CD4-positive, alpha-beta T cell treated with Interleukin-1 beta for 1 hour (primary cell): ENCODE measurements around the gene PIAS2.
"Not testable (repeated sequence)": the region's sequence is repeated elsewhere in the genome, so short reads cannot be mapped to it uniquely, and the experiment has no call there.

Source experiments
- DNase-seq, 2 donors: peaks; one replicate each; pipeline ENCODE4 v3.0.0-alpha.2; 2020 to 2022

Gene PIAS2

DNA sequence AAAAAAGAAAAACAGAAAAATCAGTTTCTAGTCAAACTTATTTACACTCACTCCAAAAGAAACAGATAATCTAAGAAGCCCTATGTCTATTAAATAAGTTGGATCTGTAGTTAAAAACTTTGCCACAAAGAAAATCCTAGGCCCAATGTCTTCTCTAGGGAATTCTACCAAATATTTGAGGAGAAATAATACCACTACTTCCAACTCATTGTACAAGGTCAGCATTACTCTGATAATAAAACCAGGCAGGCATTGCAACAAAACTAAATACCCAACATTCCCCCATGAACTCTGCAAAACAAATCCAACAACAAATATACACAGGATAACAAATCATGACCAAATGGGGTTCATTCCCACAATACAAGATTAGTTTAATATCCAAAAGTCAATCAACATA is 86.7 kb downstream of the PIAS2 start:
- no peak for DNase-seq

GRCh38 chr18:46829947-46830346 is 87.4 kb downstream of the PIAS2 start:
- DNase-seq = no peak

DNA sequence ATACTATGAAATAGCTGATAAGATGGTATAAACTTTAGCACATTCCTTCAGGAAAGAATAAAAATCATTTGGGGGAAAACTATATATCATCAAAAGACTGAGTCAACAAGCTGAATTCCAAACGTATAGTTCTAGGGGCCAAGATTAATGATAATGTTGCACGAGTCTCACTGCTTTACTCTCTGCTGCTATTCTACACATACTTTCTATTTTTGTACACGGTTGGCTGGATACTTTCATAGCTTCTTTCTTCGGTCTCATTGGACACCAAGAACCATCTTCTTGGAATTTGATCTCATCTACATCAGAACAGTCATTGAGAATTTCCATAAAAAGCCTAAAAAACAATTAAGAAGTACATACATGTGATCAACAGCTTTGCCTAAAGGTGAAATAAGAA is 87.8 kb downstream of the PIAS2 start:
- no peak for DNase-seq

DNA sequence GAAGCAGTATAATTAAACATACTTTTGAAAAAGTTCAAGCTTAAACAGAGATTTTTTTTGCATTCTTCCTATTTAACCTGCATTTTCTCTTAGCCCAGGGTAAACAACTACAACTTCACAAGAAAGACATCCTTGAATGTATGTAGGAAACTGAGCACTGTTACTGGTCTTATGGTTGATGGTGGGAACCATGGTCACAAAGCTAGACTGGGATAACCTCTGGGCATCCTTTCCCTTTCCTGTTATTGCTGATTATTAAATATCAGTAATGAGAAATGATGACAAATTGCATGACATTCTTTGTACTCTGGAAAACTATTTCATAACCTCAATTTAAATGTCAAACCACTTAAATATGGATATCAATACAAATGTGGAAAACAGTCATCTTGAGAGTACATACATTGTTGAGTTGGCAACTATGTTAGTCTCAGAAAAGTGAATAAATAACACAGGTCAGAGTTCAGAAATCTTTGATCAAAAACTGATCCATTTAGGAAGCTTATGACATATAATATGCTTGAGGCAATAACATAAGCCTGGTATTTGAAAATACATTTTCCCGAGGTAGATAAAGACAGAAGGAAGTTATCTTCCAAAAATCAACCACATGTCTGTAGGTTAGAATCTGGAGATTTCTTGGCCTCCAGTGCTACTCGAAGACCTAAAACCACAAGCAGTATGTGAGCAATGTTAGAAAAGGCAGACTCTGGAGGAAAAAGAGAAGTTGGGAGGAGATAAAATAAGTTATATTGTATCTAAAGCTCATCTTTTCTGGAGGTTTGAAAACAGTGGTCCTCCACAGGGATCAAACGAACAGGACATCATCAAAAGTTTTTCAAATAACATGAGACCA is 95.2 kb downstream of the PIAS2 start:
- DNase-seq = no peak

- no peak for DNase-seq
Measured at GRCh38 chr18:46820863-46821262, 96.4 kb downstream of the PIAS2 start.

DNA sequence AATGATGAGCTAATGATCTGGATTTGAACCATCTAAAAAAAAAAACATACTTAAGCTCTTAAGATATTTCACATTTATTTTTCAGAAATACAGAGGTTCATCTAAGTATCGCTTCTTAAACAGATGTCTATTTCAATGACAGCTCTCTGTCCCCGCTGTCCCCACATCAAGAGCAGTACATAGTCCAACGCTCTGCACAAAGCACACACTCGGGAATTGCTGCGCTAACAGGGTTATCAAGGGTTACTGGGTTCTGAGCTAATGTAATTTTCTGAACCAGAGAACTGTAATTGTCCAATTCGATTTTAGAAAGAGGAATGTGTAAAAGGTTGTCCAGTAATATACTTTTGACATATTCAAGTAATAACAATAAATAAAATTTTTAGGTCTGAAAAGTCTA is 101.6 kb downstream of the PIAS2 start:
- no peak for DNase-seq

DNA sequence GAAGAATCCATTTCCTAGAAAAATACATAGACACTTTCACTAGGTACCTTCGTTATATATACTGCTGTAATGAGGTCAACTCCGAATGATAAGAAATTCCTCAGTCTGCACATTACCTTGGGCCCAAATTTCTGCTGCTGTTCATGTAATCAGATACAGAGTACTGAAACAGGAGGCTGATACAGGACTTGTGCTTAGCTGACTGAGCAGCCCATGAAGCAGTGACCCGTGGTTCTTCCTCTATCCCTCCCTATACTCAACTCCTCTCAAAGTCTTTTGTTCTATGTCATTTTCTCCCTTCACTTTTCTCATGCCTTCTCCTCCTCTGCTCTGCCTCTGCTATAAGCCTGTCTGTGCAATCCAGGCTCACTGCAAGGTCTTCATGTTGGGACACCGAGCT is 102.9 kb downstream of the PIAS2 start:
- DNase-seq = no peak

GRCh38 chr18:46812311-46812710 is 105.0 kb downstream of the PIAS2 start:
- DNase-seq = no peak

DNA sequence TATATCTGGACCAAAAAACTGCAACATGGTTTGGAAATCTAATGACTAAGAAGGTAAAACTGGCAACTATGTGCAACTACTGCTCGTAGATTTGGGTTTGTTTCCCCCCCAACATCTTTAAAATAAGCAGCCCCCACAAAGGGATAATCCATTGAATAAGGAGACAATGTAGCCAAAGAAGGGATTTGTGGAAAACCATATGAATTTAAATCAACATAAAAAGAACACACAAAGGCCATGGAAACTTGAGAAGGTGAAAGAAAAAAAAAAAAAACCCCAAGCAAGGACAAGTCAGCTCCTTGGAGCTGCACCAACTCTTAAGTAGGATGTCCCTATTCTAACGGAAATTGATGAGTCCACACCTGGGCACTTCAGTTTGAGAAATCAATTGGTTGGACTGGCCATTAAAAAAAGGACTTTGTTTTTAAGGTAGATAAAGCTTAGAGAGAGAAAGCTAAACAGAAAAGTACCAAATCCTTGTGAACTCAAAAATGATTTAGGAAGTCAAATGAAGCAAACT is 106.8 kb downstream of the PIAS2 start:
- no peak for DNase-seq

DNA sequence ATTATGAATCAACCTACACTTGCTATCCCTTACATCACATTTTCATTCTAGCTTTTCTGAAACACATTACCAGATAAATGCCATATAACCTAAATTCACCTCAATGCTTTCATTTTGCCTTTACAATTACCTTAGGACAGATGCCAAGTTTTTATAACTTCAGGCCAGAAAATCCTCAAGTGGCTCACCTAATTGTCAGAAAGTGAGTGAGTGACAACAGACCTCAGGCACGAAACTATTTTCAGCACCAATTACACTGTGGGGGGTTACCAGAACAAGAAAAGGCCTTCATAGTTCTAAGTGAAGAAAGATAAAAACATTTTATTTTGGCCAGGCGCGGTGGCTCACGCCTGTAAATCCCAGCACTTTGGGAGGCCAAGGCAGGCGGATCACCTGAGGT is 108.2 kb downstream of the PIAS2 start:
- no peak for DNase-seq

- DNase-seq = not testable (repeated sequence)
Measured at GRCh38 chr18:46795945-46796344, 121.4 kb downstream of the PIAS2 start.

GRCh38 chr18:46794607-46795006 is 122.7 kb downstream of the PIAS2 start:
- DNase-seq = no peak

- no peak for DNase-seq
Measured at GRCh38 chr18:46793565-46793964, 123.7 kb downstream of the PIAS2 start.

- no peak for DNase-seq
Measured at GRCh38 chr18:46789088-46789487, 128.2 kb downstream of the PIAS2 start.

DNA sequence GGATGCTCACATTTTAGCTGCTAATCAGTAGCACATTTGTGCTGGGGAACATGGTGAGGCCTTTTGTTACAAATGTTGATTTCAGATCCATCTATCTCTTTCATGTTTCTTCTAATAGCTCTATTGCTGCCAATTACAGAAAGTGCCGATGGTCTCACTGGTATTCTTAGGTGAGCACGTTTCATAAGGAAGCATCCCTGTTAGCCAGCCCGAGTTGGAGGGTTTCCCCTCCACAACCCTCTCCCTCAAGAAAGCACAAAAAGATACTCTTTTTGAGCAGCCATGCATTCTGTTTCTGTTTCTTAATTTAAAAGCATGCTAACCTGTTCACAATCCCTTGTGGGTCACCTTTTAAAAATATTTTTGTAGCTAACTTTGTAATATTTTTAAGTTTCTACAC is 129.6 kb downstream of the PIAS2 start:
- no peak for DNase-seq

- no peak for DNase-seq
Measured at GRCh38 chr18:46772357-46772756, 144.9 kb downstream of the PIAS2 start.

DNA sequence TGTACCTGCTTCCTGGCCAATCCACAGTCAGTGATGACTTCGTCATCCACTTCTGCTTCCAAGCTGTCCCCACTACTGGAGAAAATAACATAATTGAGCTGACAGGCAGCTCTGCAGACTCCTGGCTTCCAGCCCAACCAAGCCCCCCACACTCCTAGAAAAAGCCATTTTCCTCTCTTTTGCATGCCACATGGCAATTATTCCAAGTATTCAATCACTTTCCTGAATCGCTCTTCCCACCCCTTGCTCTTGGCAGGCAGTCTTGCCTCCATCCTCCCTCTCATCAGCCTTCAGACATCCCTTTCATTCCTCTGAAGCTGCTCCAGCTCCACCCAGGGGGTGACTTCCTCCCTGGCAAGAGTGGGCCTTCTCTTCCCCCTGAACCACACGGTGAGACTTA is 146.2 kb downstream of the PIAS2 start:
- DNase-seq = no peak

- DNase-seq = no peak
Measured at GRCh38 chr18:46770708-46771107, 146.6 kb downstream of the PIAS2 start.

- DNase-seq = no peak
Measured at GRCh38 chr18:46768166-46768921, 149.0 kb downstream of the PIAS2 start.

DNA sequence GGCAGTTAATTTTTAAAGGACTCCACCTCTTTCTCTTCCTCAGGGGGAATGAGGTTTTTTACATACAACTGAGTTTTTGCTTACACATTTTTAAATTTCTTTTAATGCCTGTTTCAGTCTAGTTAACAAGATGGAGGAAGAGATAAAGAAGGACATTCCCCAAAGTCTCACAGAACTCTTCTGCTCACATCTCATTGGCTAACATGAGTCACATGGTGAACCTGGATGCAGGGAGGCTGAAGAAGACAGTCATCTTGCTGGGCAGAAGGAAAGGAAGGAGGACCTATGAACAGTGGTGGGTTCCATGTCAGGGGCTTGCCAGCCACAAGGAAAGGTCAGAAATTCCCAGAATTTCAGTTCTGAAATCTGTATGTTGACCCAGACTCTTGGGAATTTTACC is 150.1 kb downstream of the PIAS2 start:
- no peak for DNase-seq

GRCh38 chr18:46764586-46764985 is 152.7 kb downstream of the PIAS2 start:
- DNase-seq = no peak

DNA sequence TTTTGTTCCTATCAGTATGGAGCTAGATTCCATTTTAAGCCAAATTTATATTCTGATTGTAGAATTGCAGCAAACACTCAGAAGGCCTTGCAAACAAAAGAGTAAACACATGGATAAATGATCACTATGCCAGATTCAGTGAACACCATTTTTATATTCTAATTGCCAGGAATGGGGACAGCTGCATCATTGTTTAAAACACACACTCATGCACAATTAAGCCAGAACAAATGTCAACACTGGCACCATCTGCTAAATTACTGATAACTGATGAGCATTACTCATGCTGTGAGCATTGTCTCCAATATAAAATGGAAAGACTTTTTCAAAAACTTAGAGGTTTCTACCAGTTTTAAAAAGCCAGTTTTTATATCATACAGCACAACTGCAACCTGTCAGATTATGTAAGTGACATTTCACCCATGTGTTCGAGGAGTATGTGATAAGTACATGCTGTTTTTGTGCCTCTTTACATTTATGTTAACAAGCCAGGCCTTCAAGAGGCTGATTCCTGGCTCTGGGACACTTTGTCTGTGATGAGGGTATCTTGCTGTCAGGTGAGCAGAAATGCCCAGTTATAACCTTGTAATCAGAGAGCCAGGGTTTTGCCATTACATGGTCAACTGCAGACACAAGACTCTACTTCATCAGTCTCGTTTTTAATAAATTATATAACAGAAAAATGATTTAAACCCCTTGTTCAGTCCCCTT is 156.1 kb downstream of the PIAS2 start:
- DNase-seq = no peak

DNA sequence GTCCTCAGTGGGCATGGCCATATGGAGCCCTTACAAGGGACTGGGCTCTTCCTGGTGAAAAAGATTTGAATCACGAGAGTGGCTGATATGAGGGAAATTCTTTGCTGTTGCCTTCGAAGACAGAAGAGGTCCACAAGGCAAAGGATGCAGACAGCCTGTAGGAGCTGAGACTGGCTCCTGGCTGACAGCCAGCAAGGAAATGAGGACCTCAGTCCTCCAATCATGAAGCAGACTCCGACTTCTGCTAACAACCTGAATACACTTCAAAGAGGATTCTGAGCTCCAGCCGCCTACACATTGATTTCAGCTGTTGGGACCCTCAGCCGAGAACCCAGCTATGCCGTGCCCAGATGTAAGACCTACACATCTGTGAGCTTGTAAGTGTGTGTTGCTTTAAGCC is 157.4 kb downstream of the PIAS2 start:
- DNase-seq = no peak
